HepG2 (cell line): ENCODE measurements around the gene C6orf132. TPM values are rescaled to one million over a fixed set of nuclear protein-coding genes. Genes with fewer than 3 reads are reported as not detected.
A peak's percentile ranks its signal among the peaks of the same experiment; 100 is the strongest.

Source experiments
- ARNT2 ChIP-seq: sonication (generic); formaldehyde crosslinking; IDR thresholded peaks from 2 replicates; pipeline ENCODE4 v1.8.0; 2022; ENCODE audit warnings: mild to moderate bottlenecking, low read depth, missing genetic modification reagents, moderate library complexity
- ATM ChIP-seq: fragments of 450-650 bp; IDR thresholded peaks from 2 replicates; pipeline ENCODE4 v1.7.1; 2017; ENCODE audit warnings: mild to moderate bottlenecking, borderline replicate concordance
- EEA1 ChIP-seq: sonication (generic); formaldehyde crosslinking; IDR thresholded peaks from 2 replicates; pipeline ENCODE4 v1.5.1; 2020; ENCODE audit warnings: mild to moderate bottlenecking, missing genetic modification reagents, borderline replicate concordance
- FOSL1 ChIP-seq: sonication (generic); formaldehyde crosslinking; IDR thresholded peaks from 2 replicates; pipeline ENCODE4 v1.9.0; 2021; ENCODE audit warnings: missing genetic modification reagents, borderline replicate concordance
- FOXA3 ChIP-seq: IDR thresholded peaks from 2 replicates; pipeline ENCODE4 v1.6.1; 2016; ENCODE audit warnings: missing genetic modification reagents, missing compliant biosample characterization
- GATAD2A ChIP-seq: IDR thresholded peaks from 2 replicates; pipeline ENCODE4 v1.6.1; 2016
- HOXA3 ChIP-seq: sonication (generic); formaldehyde crosslinking; IDR thresholded peaks from 2 replicates; pipeline ENCODE4 v1.5.0; 2020; ENCODE audit warnings: missing genetic modification reagents
- JUNB ChIP-seq: sonication (generic); formaldehyde crosslinking; IDR thresholded peaks from 2 replicates; pipeline ENCODE4 v1.8.0; 2022; ENCODE audit warnings: missing genetic modification reagents, mild to moderate bottlenecking, borderline replicate concordance
- KDM5A ChIP-seq: fragments of 200-600 bp; sonication (generic); IDR thresholded peaks from 2 replicates; pipeline ENCODE4 v1.7.0; 2018; ENCODE audit warnings: antibody characterized with exemption, mild to moderate bottlenecking, low read length, borderline replicate concordance
- NR2F6 ChIP-seq, 2 experiments: IDR thresholded peaks; 2 replicates each; pipeline ENCODE4 v1.6.1; 2016; ENCODE audit warnings: antibody characterized with exemption in 1 of 2, mild to moderate bottlenecking in 1 of 2
- POLR2AphosphoS2 ChIP-seq: IDR thresholded peaks from 2 replicates; pipeline ENCODE4 v1.6.1; 2011; ENCODE audit warnings: low read depth, low read length, improper control_type of control experiment
- SALL1 ChIP-seq: sonication (generic); formaldehyde crosslinking; IDR thresholded peaks from 2 replicates; pipeline ENCODE4 v1.8.0; 2022; ENCODE audit warnings: mild to moderate bottlenecking, missing genetic modification reagents
- SOX6 ChIP-seq, 2 experiments: fragments of 450-650 bp in 1 of 2; sonication (generic) in 1 of 2; formaldehyde crosslinking in 1 of 2; IDR thresholded peaks; 2 replicates each; pipeline versions ENCODE4 v1.4.0 to v1.6.1; 2017 to 2020; ENCODE audit warnings: antibody characterized with exemption in 1 of 2, mild to moderate bottlenecking in 1 of 2, missing genetic modification reagents in 1 of 2
- STAG1 ChIP-seq: sonication (generic); formaldehyde crosslinking; IDR thresholded peaks from 2 replicates; pipeline ENCODE4 v1.4.0; 2020; ENCODE audit warnings: missing genetic modification reagents
- TEF ChIP-seq: sonication (generic); formaldehyde crosslinking; IDR thresholded peaks from 2 replicates; pipeline ENCODE4 v1.5.0; 2020; ENCODE audit warnings: missing genetic modification reagents
- ZBTB7B ChIP-seq: sonication (generic); formaldehyde crosslinking; IDR thresholded peaks from 2 replicates; pipeline ENCODE4 v1.4.0; 2020; ENCODE audit warnings: missing genetic modification reagents
- ZNF124 ChIP-seq: sonication (generic); formaldehyde crosslinking; IDR thresholded peaks from 2 replicates; pipeline ENCODE4 v1.4.0; 2020; ENCODE audit warnings: missing genetic modification reagents
- ZNF207 ChIP-seq: fragments of 450-650 bp; IDR thresholded peaks from 2 replicates; pipeline ENCODE4 v1.6.1; 2016; ENCODE audit warnings: antibody characterized with exemption, borderline replicate concordance
- ZNF263 ChIP-seq: sonication (generic); formaldehyde crosslinking; IDR thresholded peaks from 2 replicates; pipeline ENCODE4 v1.4.0; 2020; ENCODE audit warnings: missing genetic modification reagents
- ZNF292 ChIP-seq: sonication (generic); formaldehyde crosslinking; IDR thresholded peaks from 2 replicates; pipeline ENCODE4 v1.8.1; 2022; ENCODE audit warnings: mild to moderate bottlenecking, low read depth, missing genetic modification reagents, borderline replicate concordance
- ZNF574 ChIP-seq: sonication (generic); formaldehyde crosslinking; IDR thresholded peaks from 2 replicates; pipeline ENCODE4 v1.4.0; 2020; ENCODE audit warnings: missing genetic modification reagents
- ZNF652 ChIP-seq: IDR thresholded peaks from 2 replicates; pipeline ENCODE4 v1.6.1; 2016; ENCODE audit warnings: low read depth, borderline replicate concordance
- ZNF678 ChIP-seq: sonication (generic); formaldehyde crosslinking; IDR thresholded peaks from 2 replicates; pipeline ENCODE4 v1.4.0; 2020; ENCODE audit warnings: mild to moderate bottlenecking, missing genetic modification reagents
- ZNF724P ChIP-seq: sonication (generic); formaldehyde crosslinking; IDR thresholded peaks from 2 replicates; pipeline ENCODE4 v1.8.0; 2022; ENCODE audit warnings: missing genetic modification reagents, borderline replicate concordance
- polyA plus RNA-seq, 8 experiments: library from polyadenylated mRNA; depleted of rRNA in 3 of 8; stranded (reverse) in 7 of 8; unstranded in 1 of 8; fragments of >200 nt; fragmentation: Illumina TruSeq in 4 of 8; extraction: Trizol in 4 of 8; gene quantifications; 2 replicates each; pipeline versions ENCODE4 v1.2.1 to v1.2.3, GENCODE V29; 2011 to 2016; ENCODE audit warnings: low read depth in 4 of 8, missing spikeins in 1 of 8, mixed read lengths in 1 of 8; ENCODE audit not compliant: insufficient read depth in 1 of 8
- total RNA-seq, 5 experiments: library from RNA; depleted of rRNA; stranded (reverse); fragments of >200 nt; fragmentation: Illumina TruSeq; extraction: Trizol; gene quantifications; 2 replicates each; pipeline ENCODE4 v1.2.3, GENCODE V29; 2016; ENCODE audit warnings: low read depth in 1 of 5

Gene C6orf132
- total and polyA plus RNA-seq, 2 of the 13 experiments (the other 11 are each of a cell fraction or from before 2014, with no cell fraction given), result 0.78 to 3.0 TPM

GRCh38 chr6:42100029-42100901 is 42.2 kb downstream of the C6orf132 start (continued):
- TF ChIP-seq FOSL1 (CRISPR knock-in tag) (peak; percentile 29; the same call in 1 of the 2 replicates), ZBTB7B (CRISPR knock-in tag) (peak; percentile 70; the same call in 1 of the 2 replicates), ZNF678 (CRISPR knock-in tag) (no peak), ZNF292 (CRISPR knock-in tag) (no peak), POLR2AphosphoS2 (no peak), EEA1 (CRISPR knock-in tag) (no peak), SALL1 (peak; percentile 64), ATM (no peak), JUNB (CRISPR knock-in tag) (0 out of 2 replicates have a peak, but pooled peaks have one; percentile 27), ZNF124 (CRISPR knock-in tag) (no peak), HOXA3 (CRISPR knock-in tag) (no peak; the same call in 1 of the 2 replicates), ZNF574 (CRISPR knock-in tag) (peak; percentile 34; the same call in 1 of the 2 replicates), ZNF207 (no peak), TEF (no peak), STAG1 (no peak), KDM5A (no peak), ZNF263 (CRISPR knock-in tag) (peak; percentile 57; the same call in 1 of the 2 replicates), ZNF724P (CRISPR knock-in tag) (no peak), GATAD2A (CRISPR knock-in tag) (peak; percentile 77), NR2F6 (IDR thresholded peaks at IDR 0.05) (peak; percentile 50; the same call in 1 of the 2 replicates), NR2F6 (CRISPR knock-in tag; IDR thresholded peaks at IDR 0.05) (peak; percentile 63), FOXA3 (CRISPR knock-in tag) (peak; percentile 38; the same call in 1 of the 2 replicates), ZNF652 (peak; percentile 74), SOX6 (IDR thresholded peaks at IDR 0.05) (no peak), SOX6 (CRISPR knock-in tag; IDR thresholded peaks at IDR 0.05) (peak; percentile 21; the same call in 1 of the 2 replicates), ARNT2 (CRISPR knock-in tag) (no peak; the same call in 1 of the 2 replicates)
